Mononuclear cell (primary cell): ENCODE results near the gene KRT33B. TPM values are rescaled to one million over a fixed set of nuclear protein-coding genes. Genes with fewer than 3 reads are reported as not detected.

Source experiments
- H3K27me3 ChIP-seq: 2 replicates; pipeline ENCODE4 v1.6.0; 2011; ENCODE audit warnings: low read length, control low read depth; ENCODE audit not compliant: insufficient read depth
- H3K4me1 ChIP-seq: 2 replicates; pipeline ENCODE4 v1.5.1; 2011; ENCODE audit warnings: mild to moderate bottlenecking, low read length, control low read depth; ENCODE audit not compliant: insufficient read depth
- H3K4me3 ChIP-seq: 2 replicates; pipeline ENCODE4 v1.5.1; 2011; ENCODE audit warnings: mild to moderate bottlenecking, low read length, moderate library complexity
- H3K9me3 ChIP-seq: 2 replicates; pipeline ENCODE4 v1.5.1; 2011; ENCODE audit warnings: low read depth, mild to moderate bottlenecking, control low read depth, low read length
- total RNA-seq: library from RNA; depleted of rRNA; stranded (reverse); fragments of >200 nt; gene quantifications from one replicate; pipeline ENCODE4 v1.2.3, GENCODE V29; 2012

KRT33B gene
- total RNA-seq, 1 donor, result not detected

DNA sequence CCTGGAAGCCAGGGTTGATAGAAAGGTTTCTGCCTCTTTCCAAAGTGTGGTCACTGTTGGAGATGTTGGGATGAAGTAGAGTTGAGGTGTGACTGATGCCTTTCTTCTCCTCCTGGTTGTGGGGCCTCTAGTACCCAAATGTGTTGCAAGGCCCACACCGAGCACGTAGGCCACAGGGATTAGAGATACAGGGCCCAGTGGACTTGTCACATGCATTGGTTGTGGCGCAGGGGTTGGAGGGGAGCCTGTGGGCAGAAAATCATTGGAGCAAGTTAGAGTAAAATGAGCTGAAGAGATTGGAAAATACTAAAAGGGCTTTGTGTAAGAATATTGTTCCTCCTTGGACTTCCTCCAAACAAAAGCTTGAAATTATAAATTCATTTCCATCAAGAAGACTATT is 23.6 kb downstream of the KRT33B start:
- Histone ChIP-seq H3K27me3 (no peaks in the 10 kb centered on the region), H3K4me1 (peaks cover 3% of the 10 kb centered on the region), H3K9me3 (no peaks in the 10 kb centered on the region), H3K4me3 (no peak overlapping the region)

GRCh38 chr17:41343029-41343428 is 26.6 kb downstream of the KRT33B start:
- Histone ChIP-seq H3K9me3 (no peaks in the 10 kb centered on the region), H3K27me3 (no peaks in the 10 kb centered on the region), H3K4me3 (no peak overlapping the region), H3K4me1 (peaks cover 27% of the 10 kb centered on the region)

DNA sequence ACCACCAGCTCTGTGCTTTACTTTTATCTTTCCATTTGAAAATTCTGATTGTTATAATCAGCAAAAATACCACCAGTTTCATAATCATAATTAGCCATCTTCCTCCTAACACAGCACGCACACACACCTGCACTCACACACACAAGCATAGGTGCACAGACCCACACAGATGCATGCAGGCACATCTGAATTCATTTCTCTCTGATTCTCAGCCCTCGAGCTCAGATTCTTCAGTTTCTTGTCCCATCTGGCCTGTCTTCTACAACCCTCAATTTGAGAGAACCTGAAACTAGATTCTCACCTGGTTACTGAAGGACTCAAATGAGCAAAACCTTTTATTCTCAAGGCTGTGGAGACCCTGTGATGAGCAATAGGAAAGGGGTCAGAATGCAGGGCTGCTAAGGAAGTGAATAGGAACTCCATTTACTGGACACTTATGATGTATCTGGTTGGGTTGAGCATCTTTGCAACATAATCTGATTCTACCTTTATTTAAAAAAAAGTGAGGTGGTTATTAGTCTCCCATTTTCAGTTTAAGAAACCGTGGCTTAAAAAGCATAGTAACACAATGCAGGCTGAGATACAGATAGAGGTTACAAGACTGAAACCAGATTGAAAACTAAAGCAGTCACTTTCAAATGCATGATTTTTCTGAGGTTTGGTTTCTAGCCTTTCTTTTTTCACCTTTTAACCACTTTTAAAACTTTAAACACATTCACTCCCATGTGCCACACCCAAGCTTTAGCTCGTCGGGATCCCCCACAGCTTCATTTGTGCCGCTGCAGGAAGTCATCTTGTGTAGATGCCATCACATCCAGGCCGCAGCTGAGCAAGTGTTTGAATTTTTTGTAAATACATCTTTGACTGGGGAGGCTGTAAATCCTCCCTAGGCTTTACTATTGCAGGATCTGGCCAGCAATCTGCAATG is 28.4 kb downstream of the KRT33B start:
- Histone ChIP-seq H3K4me1 (peaks cover 27% of the 10 kb centered on the region), H3K9me3 (no peaks in the 10 kb centered on the region), H3K4me3 (no peak overlapping the region), H3K27me3 (no peaks in the 10 kb centered on the region)

DNA sequence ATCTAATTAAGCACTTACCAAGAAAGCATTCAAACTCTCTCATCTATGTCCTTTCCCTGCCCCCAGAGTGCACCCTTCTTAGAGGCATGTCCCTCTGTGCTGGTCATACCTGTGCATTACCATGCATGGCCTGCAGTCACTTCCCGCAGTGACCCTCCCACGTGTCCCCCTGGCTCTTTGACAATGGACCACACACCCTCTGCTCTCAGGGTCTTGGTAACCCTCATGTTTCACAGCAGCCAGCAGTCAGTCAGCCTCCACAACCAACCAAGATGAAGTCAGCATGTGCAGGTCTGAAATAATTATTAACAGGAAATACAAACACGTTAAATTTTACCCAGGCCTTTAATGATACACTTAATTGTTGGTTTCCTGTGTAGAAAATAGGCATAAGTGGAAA is 29.1 kb downstream of the KRT33B start:
- no peak overlapping the region for H3K4me3 ChIP-seq
- no peaks in the 10 kb centered on the region for H3K27me3 ChIP-seq
- H3K9me3 ChIP-seq, result no peaks in the 10 kb centered on the region
- peaks cover 30% of the 10 kb centered on the region for H3K4me1 ChIP-seq

DNA sequence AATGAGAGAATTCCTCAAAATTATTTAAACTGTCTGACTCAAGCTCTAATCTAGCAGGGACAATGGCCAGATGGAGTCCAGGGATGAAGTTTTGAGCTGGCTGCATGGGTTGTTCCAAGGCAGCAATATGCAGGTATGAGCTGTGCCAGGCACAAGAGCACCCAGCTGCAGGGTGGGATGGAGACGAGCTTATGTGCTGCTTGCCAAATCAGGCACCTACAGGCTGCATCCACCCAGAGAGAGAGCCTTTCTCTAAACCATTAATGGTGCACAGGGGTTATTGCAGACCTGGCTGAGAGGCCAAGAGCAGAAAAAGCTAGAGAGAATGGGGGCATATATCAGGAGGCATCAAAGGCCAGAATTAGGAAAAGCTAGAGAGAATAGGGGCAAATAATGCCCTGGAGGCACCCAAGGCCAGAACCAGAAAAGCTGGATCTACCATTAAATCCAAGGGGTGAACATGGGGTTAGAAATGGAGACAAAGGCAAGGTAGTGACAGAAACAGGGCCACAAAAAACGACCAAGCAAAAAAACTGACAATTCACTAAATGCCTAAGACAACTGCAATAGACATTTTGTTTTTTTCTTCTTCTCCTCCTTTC is 29.9 kb downstream of the KRT33B start:
- Histone ChIP-seq H3K9me3 (no peaks in the 10 kb centered on the region), H3K4me1 (peaks cover 35% of the 10 kb centered on the region), H3K27me3 (no peaks in the 10 kb centered on the region), H3K4me3 (no peak overlapping the region)

GRCh38 chr17:41338961-41339485 is 30.6 kb downstream of the KRT33B start:
- H3K4me3 ChIP-seq, result no peak overlapping the region
- no peaks in the 10 kb centered on the region for H3K9me3 ChIP-seq
- no peaks in the 10 kb centered on the region for H3K27me3 ChIP-seq
- peaks cover 35% of the 10 kb centered on the region for H3K4me1 ChIP-seq

DNA sequence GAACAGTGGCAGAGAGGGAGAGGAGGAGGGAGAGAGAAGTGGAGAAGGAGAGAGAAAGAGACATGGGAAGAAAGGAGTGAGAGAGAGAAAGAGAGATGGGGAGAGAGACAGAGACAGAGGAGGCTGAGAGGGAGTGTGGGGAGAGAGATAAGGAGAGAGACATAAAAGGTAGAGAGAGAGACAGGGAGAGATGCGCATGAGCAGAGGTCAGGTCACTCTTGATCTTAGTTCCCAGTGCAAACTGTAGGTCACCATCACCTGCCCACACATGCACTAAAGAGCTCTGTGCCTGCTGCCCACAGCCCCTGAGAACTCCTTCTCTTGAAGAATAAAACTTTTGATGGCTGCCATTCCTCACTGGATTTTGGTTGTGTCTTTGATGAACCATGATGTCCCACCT is 33.9 kb downstream of the KRT33B start:
- Histone ChIP-seq H3K9me3 (no peaks in the 10 kb centered on the region), H3K4me3 (no peak overlapping the region), H3K4me1 (peaks cover 30% of the 10 kb centered on the region), H3K27me3 (no peaks in the 10 kb centered on the region)

GRCh38 chr17:41334385-41335305 is 35.0 kb downstream of the KRT33B start:
- no peaks in the 10 kb centered on the region for H3K27me3 ChIP-seq
- H3K9me3 ChIP-seq, result no peaks in the 10 kb centered on the region
- H3K4me1 ChIP-seq, result peaks cover 19% of the 10 kb centered on the region
- H3K4me3 ChIP-seq, result no peak overlapping the region

- no peaks in the 10 kb centered on the region for H3K27me3 ChIP-seq
- no peak overlapping the region for H3K4me3 ChIP-seq
- H3K9me3 ChIP-seq, result no peaks in the 10 kb centered on the region
- H3K4me1 ChIP-seq, result peaks cover 11% of the 10 kb centered on the region
Observed at GRCh38 chr17:41333836-41334235, 35.8 kb downstream of the KRT33B start.

DNA sequence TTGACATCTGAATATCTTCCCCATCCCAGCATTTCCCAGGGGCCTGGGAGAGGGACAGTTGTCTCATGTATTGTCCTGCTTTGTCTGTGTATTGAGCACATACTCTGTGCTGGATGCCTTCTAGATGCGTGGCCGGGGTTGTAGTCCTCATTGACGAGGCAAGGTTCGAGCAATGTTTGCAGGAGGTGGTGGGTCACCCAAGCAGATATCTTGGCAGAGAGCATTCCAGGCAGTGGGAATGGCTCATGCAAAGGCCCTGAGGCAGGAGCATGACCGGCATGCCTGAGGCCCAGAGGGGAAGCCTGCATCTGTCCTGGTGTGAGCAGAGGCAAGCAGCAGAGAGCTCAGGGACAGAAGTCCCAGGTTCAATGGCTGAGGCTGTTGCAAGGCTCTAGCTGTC is 36.5 kb downstream of the KRT33B start:
- Histone ChIP-seq H3K9me3 (no peaks in the 10 kb centered on the region), H3K4me1 (peaks cover 8% of the 10 kb centered on the region), H3K27me3 (no peaks in the 10 kb centered on the region), H3K4me3 (no peak overlapping the region)

GRCh38 chr17:41332239-41332638 is 37.4 kb downstream of the KRT33B start:
- H3K9me3 ChIP-seq, result no peaks in the 10 kb centered on the region
- H3K4me1 ChIP-seq, result peaks cover 8% of the 10 kb centered on the region
- no peak overlapping the region for H3K4me3 ChIP-seq

DNA sequence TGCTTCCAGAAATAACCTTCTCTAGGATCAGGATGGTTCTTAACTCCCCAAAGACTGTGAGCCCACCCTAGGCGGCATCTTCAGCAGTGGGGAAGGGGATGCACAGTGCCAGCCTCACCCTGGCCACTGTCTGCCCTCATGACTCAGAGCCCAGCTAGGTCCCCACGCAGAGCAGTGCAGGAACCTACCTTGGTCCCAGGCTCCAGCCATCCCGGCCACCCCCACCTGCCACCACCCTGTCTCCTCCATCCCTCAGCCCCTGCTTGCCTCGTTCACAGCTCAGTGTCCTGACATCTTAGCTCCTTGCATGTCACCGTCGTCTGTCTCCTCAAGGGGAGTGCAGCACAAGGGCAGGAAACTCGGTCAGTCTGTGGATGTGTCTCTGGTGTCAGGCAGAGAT is 38.0 kb downstream of the KRT33B start:
- Histone ChIP-seq H3K9me3 (no peaks in the 10 kb centered on the region), H3K4me1 (peaks cover 12% of the 10 kb centered on the region), H3K4me3 (no peak overlapping the region), H3K27me3 (no peaks in the 10 kb centered on the region)

More at GRCh38 chr17:41332239-41332638, 37.4 kb downstream of the KRT33B start:
- H3K27me3 ChIP-seq, result no peaks in the 10 kb centered on the region

GRCh38 chr17:41329279-41329948 is 40.2 kb downstream of the KRT33B start:
- Histone ChIP-seq H3K4me3 (no peak overlapping the region), H3K4me1 (peaks cover 6% of the 10 kb centered on the region), H3K27me3 (no peaks in the 10 kb centered on the region), H3K9me3 (no peaks in the 10 kb centered on the region)

- Histone ChIP-seq H3K27me3 (no peaks in the 10 kb centered on the region), H3K9me3 (no peaks in the 10 kb centered on the region), H3K4me1 (peaks cover 6% of the 10 kb centered on the region), H3K4me3 (no peak overlapping the region)
Observed at GRCh38 chr17:41328207-41328606, 41.4 kb downstream of the KRT33B start.
